Ascending aorta (tissue), 2 donors: ENCODE results near the gene COL4A2. TPM values are rescaled to one million over a fixed set of nuclear protein-coding genes. Genes with fewer than 3 reads are reported as not detected.
"Not testable (repeated sequence)": the region's sequence is repeated elsewhere in the genome, so short reads cannot be mapped to it uniquely, and the experiment has no call there.

Experiments
- DNase-seq, 2 donors: peaks; one replicate each; pipeline ENCODE4 v3.0.0-alpha.2; 2019; ENCODE audit warnings: low spot score in 2 of 2
- H3K27ac ChIP-seq, 2 donors: fragments of 200-600 bp; sonication (generic); one replicate each; pipeline ENCODE4 v1.5.1; 2016 to 2017; ENCODE audit warnings: mild to moderate bottlenecking in 1 of 2
- H3K27me3 ChIP-seq: fragments of 200-600 bp; sonication (generic); one replicate; pipeline ENCODE4 v1.5.1; 2017
- H3K36me3 ChIP-seq, 2 donors: fragments of 200-600 bp; sonication (generic); one replicate each; pipeline ENCODE4 v1.5.1; 2016
- H3K4me1 ChIP-seq, 2 donors: fragments of 200-600 bp; sonication (generic); one replicate each; pipeline ENCODE4 v1.5.1; 2016 to 2017; ENCODE audit warnings: mild to moderate bottlenecking in 1 of 2
- H3K4me3 ChIP-seq, 2 donors: fragments of 200-600 bp; sonication (generic); one replicate each; pipeline ENCODE4 v1.5.1; 2016 to 2017; ENCODE audit warnings: mild to moderate bottlenecking in 1 of 2
- H3K9me3 ChIP-seq, 2 donors: fragments of 200-600 bp; sonication (generic); one replicate each; pipeline ENCODE4 v1.5.1; 2016
- CTCF ChIP-seq, 3 experiments: fragments of 200-600 bp in 2 of 3; fragments of 450-650 bp in 1 of 3; sonication (generic) in 2 of 3; IDR thresholded peaks; one replicate each; pipeline ENCODE4 v1.5.1; 2016 to 2019; ENCODE audit warnings: antibody characterized with exemption in 3 of 3, mild to moderate bottlenecking in 1 of 3, moderate library complexity in 1 of 3
- intact Hi-C: fragments of 100-400 bp; cut with DNase I; formaldehyde crosslinking; loops from one replicate; pipeline ENCODE4 v1.15.1; 2023
- total RNA-seq: library from RNA; depleted of rRNA; stranded (reverse); fragments of >200 nt; gene quantifications from one replicate; pipeline ENCODE4 v1.1.0, GENCODE V29; 2016

Gene COL4A2
- total RNA-seq, 1 donor from 2014 or later = 1,227 TPM

DNA sequence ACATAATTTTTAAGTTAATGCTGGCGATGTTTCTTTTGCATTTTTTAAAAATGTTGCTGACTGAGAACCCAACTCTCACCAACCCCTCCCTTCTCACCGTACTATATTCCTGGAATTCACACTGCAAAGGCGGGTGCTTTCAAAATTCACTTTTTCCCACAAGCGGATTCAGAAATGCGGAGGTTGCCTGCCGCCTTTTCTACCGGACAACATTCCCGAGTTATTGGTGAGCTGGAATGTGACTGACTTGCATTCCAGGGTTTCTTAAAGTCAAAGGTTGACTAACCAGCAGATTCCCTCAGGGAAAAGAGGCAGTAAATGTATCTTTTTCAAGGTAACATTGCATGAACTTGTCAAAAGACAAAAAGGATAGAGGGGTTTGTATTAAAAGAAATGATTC is 141.1 kb downstream of the COL4A2 start:
- peaks cover 0 to 8% of the 10 kb centered on the region in 2 donors for H3K4me1 ChIP-seq
- H3K4me3 ChIP-seq = no peak overlapping the region
- H3K27me3 ChIP-seq = no peaks in the 10 kb centered on the region
- peak overlapping the region; percentile 23 to 24 for H3K27ac ChIP-seq
- no peaks in the 10 kb centered on the region for H3K9me3 ChIP-seq
- no peak for TF ChIP-seq CTCF (IDR thresholded peaks at IDR 0.05)
- peak in 1 of 2 donors; percentile 61 for DNase-seq
- peaks cover 76 to 79% of the 10 kb centered on the region in 2 donors for H3K36me3 ChIP-seq
- intact Hi-C loops = no loop called here

DNA sequence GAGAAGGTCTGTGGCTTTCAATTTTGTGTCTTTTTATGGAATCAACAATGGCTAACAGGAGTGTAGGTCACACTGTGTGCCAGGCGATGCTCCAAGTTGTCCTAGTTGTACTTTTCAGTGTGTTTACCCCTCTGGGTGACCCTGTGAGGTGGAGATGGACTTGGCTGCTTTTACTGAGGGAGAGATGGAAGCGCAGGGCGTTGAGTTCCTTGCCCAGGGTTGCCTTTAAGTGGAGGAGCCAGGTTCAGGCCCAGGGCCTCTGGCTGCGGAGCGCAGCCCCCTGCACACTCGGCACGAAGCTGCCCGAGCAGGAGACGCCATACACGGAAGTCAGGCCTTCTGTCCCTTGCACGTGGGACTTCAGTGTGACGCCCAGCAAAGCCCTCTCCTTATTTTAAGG is 141.6 kb downstream of the COL4A2 start:
- H3K4me3 ChIP-seq = no peak overlapping the region
- intact Hi-C loops = no loop called here
- H3K27ac ChIP-seq = peak overlapping the region in 1 of 2 donors; percentile 22
- TF ChIP-seq CTCF (IDR thresholded peaks at IDR 0.05) = no peak
- no peaks in the 10 kb centered on the region for H3K27me3 ChIP-seq
- peak in 1 of 2 donors; percentile 57 for DNase-seq
- peaks cover 79 to 80% of the 10 kb centered on the region in 2 donors for H3K36me3 ChIP-seq
- H3K4me1 ChIP-seq = peaks cover 0 to 5% of the 10 kb centered on the region in 2 donors
- no peaks in the 10 kb centered on the region for H3K9me3 ChIP-seq

DNA sequence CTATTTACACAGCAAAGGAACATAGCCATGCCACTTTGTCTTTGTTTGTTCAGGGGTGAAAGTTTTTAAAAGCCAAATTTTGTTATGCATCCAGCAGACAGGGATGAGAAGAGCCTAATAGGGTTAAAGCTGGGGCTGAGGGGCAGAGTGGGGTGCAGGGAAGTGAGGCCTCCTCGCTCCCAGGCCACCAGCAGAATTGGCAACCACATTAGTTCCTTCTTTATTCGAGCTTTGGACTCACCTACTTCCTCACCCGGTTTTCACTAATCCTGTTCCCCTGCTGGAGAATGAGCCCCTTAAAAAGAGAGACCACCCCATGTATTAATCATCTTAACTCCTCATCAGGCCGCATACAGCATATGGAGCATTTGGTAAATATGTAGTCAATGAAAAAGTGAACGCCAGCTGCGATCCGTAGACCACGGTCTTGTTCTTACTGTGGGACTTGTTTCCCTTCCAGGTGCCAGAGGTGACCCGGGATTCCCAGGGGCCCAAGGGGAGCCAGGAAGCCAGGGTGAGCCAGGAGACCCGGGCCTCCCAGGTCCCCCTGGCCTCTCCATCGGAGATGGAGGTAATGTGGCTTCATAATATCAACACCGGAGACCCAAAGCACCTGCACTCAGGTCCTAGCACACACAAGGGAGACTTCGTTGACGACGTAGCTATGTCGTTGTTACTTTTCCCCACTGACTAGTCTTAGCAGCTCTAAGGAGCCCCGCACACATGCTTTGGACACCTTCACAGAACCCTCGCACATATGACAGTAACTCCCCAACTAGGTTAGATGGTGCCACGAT is 142.3 kb downstream of the COL4A2 start:
- TF ChIP-seq CTCF (IDR thresholded peaks at IDR 0.05) = no peak
- H3K27ac ChIP-seq = peak overlapping the region in 1 of 2 donors; percentile 22
- no peaks in the 10 kb centered on the region for H3K27me3 ChIP-seq
- no peak overlapping the region for H3K4me3 ChIP-seq
- no peaks in the 10 kb centered on the region for H3K9me3 ChIP-seq
- DNase-seq = peak in 1 of 2 donors; percentile 58
- peaks cover 85 to 86% of the 10 kb centered on the region in 2 donors for H3K36me3 ChIP-seq
- no peaks in the 10 kb centered on the region for H3K4me1 ChIP-seq
- intact Hi-C loops = loop anchor here (10.0 kb wide), 1 partner anchor 265 kb away; the partner anchor contains the start of gene ING1

GRCh38 chr13:110450016-110450900 is 143.2 kb downstream of the COL4A2 start:
- no peaks in the 10 kb centered on the region for H3K27me3 ChIP-seq
- no peak for TF ChIP-seq CTCF (IDR thresholded peaks at IDR 0.05)
- H3K27ac ChIP-seq = peak overlapping the region in 1 of 2 donors; percentile 22
- peaks cover 85 to 88% of the 10 kb centered on the region in 2 donors for H3K36me3 ChIP-seq
- intact Hi-C loops = loop anchor here (10.0 kb wide), 1 partner anchor 265 kb away; the partner anchor contains the start of gene ING1
- H3K4me1 ChIP-seq = no peaks in the 10 kb centered on the region
- H3K9me3 ChIP-seq = no peaks in the 10 kb centered on the region
- no peak overlapping the region for H3K4me3 ChIP-seq
- peak in 1 of 2 donors; percentile 51 for DNase-seq

GRCh38 chr13:110450941-110451730 is 144.1 kb downstream of the COL4A2 start:
- Histone ChIP-seq H3K27ac (no peak overlapping the region), H3K36me3 (peaks cover 77 to 86% of the 10 kb centered on the region in 2 donors), H3K4me3 (no peak overlapping the region), H3K4me1 (no peaks in the 10 kb centered on the region), H3K27me3 (no peaks in the 10 kb centered on the region), H3K9me3 (no peaks in the 10 kb centered on the region)
- intact Hi-C loops = loop anchor here (10.0 kb wide), 1 partner anchor 264 kb away; the partner anchor contains the start of gene ING1
- TF ChIP-seq CTCF (IDR thresholded peaks at IDR 0.05) = no peak
- peak in 1 of 2 donors; percentile 55 for DNase-seq

DNA sequence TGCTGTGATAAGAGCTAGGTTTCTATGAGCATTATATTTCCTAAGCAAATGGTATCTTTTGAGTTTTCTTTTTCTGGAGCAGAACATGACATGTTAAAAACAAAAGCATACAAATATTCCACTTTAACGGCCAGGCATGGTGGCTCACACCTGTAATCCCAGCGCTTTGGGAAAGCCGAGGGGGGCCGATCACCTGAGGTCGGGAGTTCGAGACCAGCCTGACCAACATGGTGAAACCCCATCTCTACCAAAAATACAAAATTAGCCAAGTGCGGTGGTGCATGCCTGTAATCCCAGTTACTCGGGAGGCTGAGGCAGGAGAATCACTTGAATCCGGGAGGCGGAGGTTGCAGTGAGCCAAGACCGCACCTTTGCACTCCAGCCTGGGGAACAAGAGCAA is 146.0 kb downstream of the COL4A2 start:
- intact Hi-C loops = loop anchor here (10.0 kb wide), 1 partner anchor 262 kb away; the partner anchor contains the start of gene ING1
- H3K4me1 ChIP-seq, H3K9me3 ChIP-seq, H3K27me3 ChIP-seq, H3K27ac ChIP-seq, H3K4me3 ChIP-seq: not testable (repeated sequence)
- peak in 1 of 2 donors; percentile 38 for DNase-seq
- peaks cover 72 to 80% of the 10 kb centered on the region in 2 donors for H3K36me3 ChIP-seq
